HCT116 (cell line): ENCODE results near the gene STRN. TPM values are rescaled to one million over a fixed set of nuclear protein-coding genes. Genes with fewer than 3 reads are reported as not detected.

Experiments
- ATAC-seq: fragments of 200-7000 bp; cut with Tn5 transposase; 2 replicates; pipeline ENCODE4 v1.9.1; 2020; ENCODE audit warnings: mild to moderate bottlenecking, moderate library complexity
- BruUV-seq: library from RNA; stranded (reverse); fragments of 400-500 nt; replicated peaks from 2 replicates; lab custom pipeline; 2021; lab: Mats Ljungman, UMichigan
- CTCF ChIA-PET: fragments of 300-600 bp; sonication (Branson Sonifier 250); formaldehyde crosslinking; loops from one replicate; lab custom pipeline; 2021; ENCODE audit warnings: antibody characterized with exemption; lab: Charles Lee
- POLR2A ChIA-PET: fragments of 300-600, 350-600 bp; sonication (Branson Sonifier 250); formaldehyde crosslinking; loops from one replicate; lab custom pipeline; 2021; ENCODE audit warnings: antibody characterized with exemption; lab: Charles Lee
- RAD21 ChIA-PET, 2 experiments: fragments of 300-600 bp; sonication (Branson Sonifier 250); formaldehyde crosslinking; loops; one replicate each; lab custom pipeline; 2023; ENCODE audit warnings: low total read pairs in 2 of 2; ENCODE audit not compliant: uncharacterized antibody in 2 of 2, unreplicated experiment in 2 of 2, low non-redundant PET in 1 of 2; lab: Charles Lee
- DNase-seq: peaks from one replicate; pipeline ENCODE4 v3.0.0-alpha.2; 2010; ENCODE audit warnings: low read depth, low spot score
- H2AFZ ChIP-seq: fragments of 200-600 bp; shearing (Covaris generic), sonication (generic); 2 replicates; pipeline ENCODE4 v1.6.1; 2017; ENCODE audit warnings: low read depth, mixed run types, mixed read lengths, antibody characterized with exemption, low read length; ENCODE audit not compliant: poor library complexity, severe bottlenecking
- H3K27ac ChIP-seq: 2 replicates; pipeline ENCODE4 v1.5.1; 2012; ENCODE audit warnings: low read depth, low read length
- H3K27me3 ChIP-seq: fragments of 200-600 bp; sonication (generic); 2 replicates; pipeline ENCODE4 v1.6.1; 2016; ENCODE audit warnings: mixed run types, low read length, mixed read lengths; ENCODE audit not compliant: insufficient read depth
- H3K36me3 ChIP-seq, 2 experiments: fragments of 200-500 bp in 1 of 2; fragments of 200-600 bp in 1 of 2; sonication (Bioruptor generic) in 1 of 2; sonication (generic) in 1 of 2; 2 replicates each; pipeline versions ENCODE4 v1.5.1 to v1.6.1; 2014 to 2016; ENCODE audit warnings: low read length in 2 of 2, inconsistent platforms in 1 of 2, mixed read lengths in 1 of 2, mixed run types in 1 of 2; ENCODE audit not compliant: insufficient read depth in 2 of 2, control insufficient read depth in 1 of 2
- H3K4me1 ChIP-seq, 2 experiments: fragments of 200-600 bp in 1 of 2; sonication (generic) in 1 of 2; 2 replicates each; pipeline versions ENCODE4 v1.5.1 to v1.6.1; 2012 to 2017; ENCODE audit warnings: low read length in 2 of 2, inconsistent platforms in 1 of 2, mild to moderate bottlenecking in 1 of 2, mixed read lengths in 1 of 2, mixed run types in 1 of 2, moderate library complexity in 1 of 2; ENCODE audit not compliant: insufficient read depth in 2 of 2, control insufficient read depth in 1 of 2
- H3K4me2 ChIP-seq: fragments of 200-600 bp; sonication (generic); 2 replicates; pipeline ENCODE4 v1.6.1; 2017; ENCODE audit warnings: mixed run types, low read length, mixed read lengths
- H3K4me3 ChIP-seq, 2 experiments: fragments of 200-600 bp in 1 of 2; sonication (generic) in 1 of 2; replicated peaks in 1 of 2; 2 replicates each; pipeline ENCODE4 v1.5.1; 2011 to 2016; ENCODE audit warnings: low read length in 2 of 2, control low read depth in 1 of 2, low read depth in 1 of 2, mild to moderate bottlenecking in 1 of 2, mixed read lengths in 1 of 2, mixed run types in 1 of 2
- H3K79me2 ChIP-seq: fragments of 200-600 bp; sonication (generic); 2 replicates; pipeline ENCODE4 v1.6.1; 2017; ENCODE audit warnings: mild to moderate bottlenecking, mixed run types, low read length, moderate library complexity, mixed read lengths; ENCODE audit not compliant: insufficient read depth
- H3K9ac ChIP-seq: fragments of 200-600 bp; sonication (generic); 2 replicates; pipeline ENCODE4 v1.6.1; 2016; ENCODE audit warnings: low read length, mixed read lengths
- H3K9me2 ChIP-seq: fragments of 200-600 bp; sonication (generic), shearing (Covaris generic); 2 replicates; pipeline ENCODE4 v1.6.1; 2017; ENCODE audit warnings: mixed run types, mild to moderate bottlenecking, moderate library complexity; ENCODE audit not compliant: insufficient read depth
- H3K9me3 ChIP-seq, 2 experiments: fragments of 200-500 bp in 1 of 2; fragments of 200-600 bp in 1 of 2; sonication (Bioruptor generic) in 1 of 2; sonication (generic) in 1 of 2; 2 replicates each; pipeline ENCODE4 v1.6.1; 2014 to 2017; ENCODE audit warnings: low read length in 2 of 2, mixed read lengths in 2 of 2, inconsistent platforms in 1 of 2, low read depth in 1 of 2, mild to moderate bottlenecking in 1 of 2, mixed run types in 1 of 2, moderate library complexity in 1 of 2; ENCODE audit not compliant: control insufficient read depth in 1 of 2, insufficient read depth in 1 of 2
- H4K20me1 ChIP-seq: fragments of 200-600 bp; sonication (generic), shearing (Covaris generic); 2 replicates; pipeline ENCODE4 v1.6.1; 2017; ENCODE audit warnings: mixed run types, mild to moderate bottlenecking, moderate library complexity; ENCODE audit not compliant: insufficient read depth
- CEBPB ChIP-seq: IDR thresholded peaks from 2 replicates; pipeline ENCODE4 v1.6.1; 2012; ENCODE audit warnings: low read depth
- EZH2 ChIP-seq: fragments of 200-600 bp; sonication (generic); IDR thresholded peaks from 2 replicates; pipeline ENCODE4 v1.6.1; 2017; ENCODE audit warnings: antibody characterized with exemption, mixed run types
- EZH2phosphoT487 ChIP-seq: fragments of 200-600 bp; IDR thresholded peaks from 2 replicates; pipeline ENCODE4 v1.6.1; 2018; ENCODE audit warnings: antibody characterized with exemption, borderline replicate concordance
- FOSL1 ChIP-seq: IDR thresholded peaks from 2 replicates; pipeline ENCODE4 v1.6.1; 2012; ENCODE audit warnings: low read depth
- POLR2A ChIP-seq: IDR thresholded peaks from 2 replicates; pipeline ENCODE4 v1.7.0; 2011; ENCODE audit warnings: borderline replicate concordance; ENCODE audit not compliant: insufficient read depth, insufficient read length; ENCODE audit errors: extremely low read depth
- RAD21 ChIP-seq: IDR thresholded peaks from 2 replicates; pipeline ENCODE4 v1.6.1; 2012; ENCODE audit warnings: low read depth, mild to moderate bottlenecking
- intact Hi-C: fragments of 100-400 bp; cut with micrococcal nuclease; formaldehyde crosslinking; loops from 2 replicates; pipeline ENCODE4 v1.10.0; 2022
- total RNA-seq: library from RNA; stranded (reverse); gene quantifications from one replicate; pipeline ENCODE4 v1.2.1, GENCODE V29; 2021; ENCODE audit not compliant: unreplicated experiment
- TF ChIP-seq, protein P1 (sequence below): IDR thresholded peaks from 2 replicates; pipeline ENCODE4 v1.6.1; 2011; ENCODE audit warnings: mild to moderate bottlenecking, low read length, moderate library complexity; ENCODE audit not compliant: insufficient replicate concordance; ENCODE audit errors: extremely low read depth
- TF ChIP-seq, protein P2 (sequence below): IDR thresholded peaks from 2 replicates; pipeline ENCODE4 v1.6.1; 2012
- TF ChIP-seq, protein P3 (sequence below): IDR thresholded peaks from 2 replicates; pipeline ENCODE4 v1.6.1; 2012; ENCODE audit warnings: low read depth

The STRN gene
- total RNA-seq, 1 experiment from 2014 or later: 26.4 TPM

DNA sequence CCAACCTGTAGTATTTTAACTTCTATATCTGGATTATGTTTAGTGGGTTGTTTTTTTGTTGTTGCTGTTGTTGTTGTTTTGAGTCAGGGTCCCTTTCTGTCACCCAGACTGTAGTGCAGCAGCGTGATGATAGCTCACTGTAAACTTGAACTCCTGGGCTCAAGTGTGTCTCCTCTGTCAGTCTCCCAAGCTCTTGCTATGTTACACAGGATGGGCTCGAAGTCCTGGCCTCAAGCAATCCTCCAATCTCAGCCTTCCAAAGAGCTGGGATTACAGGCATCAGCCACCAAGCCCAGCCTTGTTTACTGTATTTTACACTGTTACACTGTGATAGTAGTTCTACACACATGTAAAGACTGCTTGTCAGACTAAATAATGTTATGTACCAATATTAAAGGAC lies 9.7 kb upstream of the STRN start:
- no peak overlapping the region for H3K27ac ChIP-seq
- intact Hi-C loops: no loop called here
- H3K4me2 ChIP-seq: no peak overlapping the region
- ChIA-PET CTCF (no interaction called here), POLR2A (interaction anchor here (1.3 kb wide), 1 partner anchor 10 kb away, joined by 3 read pairs; the partner anchor contains the start of gene STRN), RAD21 (no interaction called here)
- no peaks in the 10 kb centered on the region for H3K36me3 ChIP-seq
- no peak overlapping the region for H3K4me3 ChIP-seq
- no peak overlapping the region for H3K9ac ChIP-seq
- no peaks in the 10 kb centered on the region for H3K79me2 ChIP-seq
- H3K9me3 ChIP-seq: no peaks in the 10 kb centered on the region
- no peaks in the 10 kb centered on the region for H3K4me1 ChIP-seq
- H3K27me3 ChIP-seq: no peaks in the 10 kb centered on the region
- no peak for TF ChIP-seq RAD21
- TF ChIP-seq, protein P1, sequence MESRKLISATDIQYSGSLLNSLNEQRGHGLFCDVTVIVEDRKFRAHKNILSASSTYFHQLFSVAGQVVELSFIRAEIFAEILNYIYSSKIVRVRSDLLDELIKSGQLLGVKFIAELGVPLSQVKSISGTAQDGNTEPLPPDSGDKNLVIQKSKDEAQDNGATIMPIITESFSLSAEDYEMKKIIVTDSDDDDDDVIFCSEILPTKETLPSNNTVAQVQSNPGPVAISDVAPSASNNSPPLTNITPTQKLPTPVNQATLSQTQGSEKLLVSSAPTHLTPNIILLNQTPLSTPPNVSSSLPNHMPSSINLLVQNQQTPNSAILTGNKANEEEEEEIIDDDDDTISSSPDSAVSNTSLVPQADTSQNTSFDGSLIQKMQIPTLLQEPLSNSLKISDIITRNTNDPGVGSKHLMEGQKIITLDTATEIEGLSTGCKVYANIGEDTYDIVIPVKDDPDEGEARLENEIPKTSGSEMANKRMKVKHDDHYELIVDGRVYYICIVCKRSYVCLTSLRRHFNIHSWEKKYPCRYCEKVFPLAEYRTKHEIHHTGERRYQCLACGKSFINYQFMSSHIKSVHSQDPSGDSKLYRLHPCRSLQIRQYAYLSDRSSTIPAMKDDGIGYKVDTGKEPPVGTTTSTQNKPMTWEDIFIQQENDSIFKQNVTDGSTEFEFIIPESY: no peak
- TF ChIP-seq FOSL1: no peak
- TF ChIP-seq, protein P2, sequence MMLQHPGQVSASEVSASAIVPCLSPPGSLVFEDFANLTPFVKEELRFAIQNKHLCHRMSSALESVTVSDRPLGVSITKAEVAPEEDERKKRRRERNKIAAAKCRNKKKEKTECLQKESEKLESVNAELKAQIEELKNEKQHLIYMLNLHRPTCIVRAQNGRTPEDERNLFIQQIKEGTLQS: no peak
- no peak for TF ChIP-seq EZH2phosphoT487
- TF ChIP-seq, protein P3, sequence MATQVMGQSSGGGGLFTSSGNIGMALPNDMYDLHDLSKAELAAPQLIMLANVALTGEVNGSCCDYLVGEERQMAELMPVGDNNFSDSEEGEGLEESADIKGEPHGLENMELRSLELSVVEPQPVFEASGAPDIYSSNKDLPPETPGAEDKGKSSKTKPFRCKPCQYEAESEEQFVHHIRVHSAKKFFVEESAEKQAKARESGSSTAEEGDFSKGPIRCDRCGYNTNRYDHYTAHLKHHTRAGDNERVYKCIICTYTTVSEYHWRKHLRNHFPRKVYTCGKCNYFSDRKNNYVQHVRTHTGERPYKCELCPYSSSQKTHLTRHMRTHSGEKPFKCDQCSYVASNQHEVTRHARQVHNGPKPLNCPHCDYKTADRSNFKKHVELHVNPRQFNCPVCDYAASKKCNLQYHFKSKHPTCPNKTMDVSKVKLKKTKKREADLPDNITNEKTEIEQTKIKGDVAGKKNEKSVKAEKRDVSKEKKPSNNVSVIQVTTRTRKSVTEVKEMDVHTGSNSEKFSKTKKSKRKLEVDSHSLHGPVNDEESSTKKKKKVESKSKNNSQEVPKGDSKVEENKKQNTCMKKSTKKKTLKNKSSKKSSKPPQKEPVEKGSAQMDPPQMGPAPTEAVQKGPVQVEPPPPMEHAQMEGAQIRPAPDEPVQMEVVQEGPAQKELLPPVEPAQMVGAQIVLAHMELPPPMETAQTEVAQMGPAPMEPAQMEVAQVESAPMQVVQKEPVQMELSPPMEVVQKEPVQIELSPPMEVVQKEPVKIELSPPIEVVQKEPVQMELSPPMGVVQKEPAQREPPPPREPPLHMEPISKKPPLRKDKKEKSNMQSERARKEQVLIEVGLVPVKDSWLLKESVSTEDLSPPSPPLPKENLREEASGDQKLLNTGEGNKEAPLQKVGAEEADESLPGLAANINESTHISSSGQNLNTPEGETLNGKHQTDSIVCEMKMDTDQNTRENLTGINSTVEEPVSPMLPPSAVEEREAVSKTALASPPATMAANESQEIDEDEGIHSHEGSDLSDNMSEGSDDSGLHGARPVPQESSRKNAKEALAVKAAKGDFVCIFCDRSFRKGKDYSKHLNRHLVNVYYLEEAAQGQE: no peak
- TF ChIP-seq POLR2A: no peak
- no peak for TF ChIP-seq EZH2
- TF ChIP-seq CEBPB: no peak
- no TSS peak for BruUV-seq
- DNase-seq (no peak), ATAC-seq (no peak)
- no peak overlapping the region for H2AFZ ChIP-seq
- H4K20me1 ChIP-seq: no peaks in the 10 kb centered on the region
- no peaks in the 10 kb centered on the region for H3K9me2 ChIP-seq
